Measurements from ENCODE around the gene CROCC2. TPM values are rescaled to one million over a fixed set of nuclear protein-coding genes. Genes with fewer than 3 reads are reported as not detected.

The CROCC2 gene
- polyA plus RNA-seq, 2 of the 4 experiments (the other 2 are of a cell fraction), result not detected

GRCh38 chr2:241039416-241039815 is 133.3 kb downstream of the CROCC2 start (continued):
- no peak for TF ChIP-seq ELK1 (IDR thresholded peaks at IDR 0.05; ENCODE audit: low read depth, low read length)
- no peak for TF ChIP-seq JUNB (IDR thresholded peaks at IDR 0.05)
- no peak for TF ChIP-seq SREBF2 (IDR thresholded peaks at IDR 0.05)
- no peak for TF ChIP-seq HOXB13 (CRISPR knock-in tag; IDR thresholded peaks at IDR 0.05; ENCODE audit: low read depth)
- TF ChIP-seq MAX (IDR thresholded peaks at IDR 0.05), result no peak

GRCh38 chr2:241040081-241040803 is 134.1 kb downstream of the CROCC2 start:
- Histone ChIP-seq H3K27ac (no peak overlapping the region), H3K4me2 (no peak overlapping the region), H3K9me3 (peaks cover 5% of the 10 kb centered on the region; the same call in 2 of the 3 replicates), H3K4me1 (no peaks in the 10 kb centered on the region), H3K4me3 (no peak overlapping the region)
- no peak for ATAC-seq
- no peak for DNase-seq (ENCODE audit: low read depth in 1 of 2, low spot score in 1 of 2)
- TF ChIP-seq MAFK (IDR thresholded peaks at IDR 0.05; ENCODE audit: partially characterized antibody) (no peak), PBX3 (IDR thresholded peaks at IDR 0.05) (no peak), ZSCAN20 (CRISPR knock-in tag; IDR thresholded peaks at IDR 0.05) (no peak), FOSL2 (IDR thresholded peaks at IDR 0.05) (no peak), FOSL2 (CRISPR knock-in tag; IDR thresholded peaks at IDR 0.05) (no peak), HOXA7 (CRISPR knock-in tag; IDR thresholded peaks at IDR 0.05) (no peak), NR3C1 (IDR thresholded peaks at IDR 0.05) (no peak), HOXB13 (CRISPR knock-in tag; IDR thresholded peaks at IDR 0.05; ENCODE audit: low read depth) (no peak), EP300 (IDR thresholded peaks at IDR 0.05) (no peak)
- FAIRE-seq, result no peak
- ChIA-PET POLR2A (no interaction called here), CTCF (no interaction called here)
- WGBS (ENCODE audit: missing lambda C conversion rate), result 82% methylated on average over 12 of the region's 13 CpGs

- Histone ChIP-seq H3K27ac (no peak overlapping the region), H3K4me1 (no peaks in the 10 kb centered on the region), H3K9me3 (peaks cover 10% of the 10 kb centered on the region; the same call in 2 of the 3 replicates), H3K4me3 (no peak overlapping the region), H3K4me2 (no peak overlapping the region)
- ATAC-seq, result no peak
- WGBS (ENCODE audit: missing lambda C conversion rate), result 64% methylated on average over 5 of the region's 5 CpGs
- FAIRE-seq, result no peak
- ChIA-PET POLR2A (no interaction called here), CTCF (no interaction called here)
- no peak for DNase-seq (ENCODE audit: low read depth in 1 of 2, low spot score in 1 of 2)
- no peak for TF ChIP-seq HES2 (IDR thresholded peaks at IDR 0.05)
- TF ChIP-seq RAD21 (conservative IDR thresholded peaks at IDR 0.05 in 1 of 2, IDR thresholded peaks at IDR 0.05 in 1 of 2), result no peak
- no peak for TF ChIP-seq HDAC2 (IDR thresholded peaks at IDR 0.05)
- TF ChIP-seq FOSB (CRISPR knock-in tag; IDR thresholded peaks at IDR 0.05), result no peak
- no peak for TF ChIP-seq JUN (IDR thresholded peaks at IDR 0.05)
- no peak for TF ChIP-seq EHF (CRISPR knock-in tag; IDR thresholded peaks at IDR 0.05)
- no peak for TF ChIP-seq CHD4 (IDR thresholded peaks at IDR 0.05; ENCODE audit: borderline replicate concordance)
- no peak for TF ChIP-seq HOXB5 (CRISPR knock-in tag; IDR thresholded peaks at IDR 0.05)
- TF ChIP-seq USF2 (IDR thresholded peaks at IDR 0.05), result no peak
- TF ChIP-seq CBX2 (IDR thresholded peaks at IDR 0.05; ENCODE audit: borderline replicate concordance, low read depth), result no peak
- TF ChIP-seq MYC (IDR thresholded peaks at IDR 0.05; ENCODE audit: borderline replicate concordance, low read length), result no peak
- no peak for TF ChIP-seq NFE2L2 (conservative IDR thresholded peaks at IDR 0.05; ENCODE audit: low read length)
- no peak for TF ChIP-seq NPAS2 (CRISPR knock-in tag; IDR thresholded peaks at IDR 0.05; ENCODE audit: borderline replicate concordance)
- TF ChIP-seq RARB (CRISPR knock-in tag; IDR thresholded peaks at IDR 0.05), result no peak
- no peak for TF ChIP-seq POLR2AphosphoS2 (conservative IDR thresholded peaks at IDR 0.05; ENCODE audit: low read length)
- TF ChIP-seq HEYL (CRISPR knock-in tag; IDR thresholded peaks at IDR 0.05), result no peak
- no peak for TF ChIP-seq REST (IDR thresholded peaks at IDR 0.05)
- TF ChIP-seq HOXA7 (CRISPR knock-in tag; IDR thresholded peaks at IDR 0.05), result no peak
These were observed 135.5 kb downstream of the CROCC2 start for GRCh38 chr2:241041589-241042158.
